Muscle layer of colon (tissue), 2 donors: ENCODE data around the gene GRIN3B.

Experiments
- H3K27ac ChIP-seq: one replicate; pipeline ENCODE4 v1.7.0; 2013; ENCODE audit warnings: low read depth, mild to moderate bottlenecking, low read length, moderate library complexity
- H3K27me3 ChIP-seq, 2 donors: one replicate each; pipeline ENCODE4 v1.7.0; 2013; ENCODE audit warnings: low read length in 2 of 2, mild to moderate bottlenecking in 2 of 2; ENCODE audit not compliant: insufficient read depth in 2 of 2, control insufficient read depth in 1 of 2
- H3K36me3 ChIP-seq: one replicate; pipeline ENCODE4 v1.7.0; 2013; ENCODE audit warnings: mild to moderate bottlenecking, low read length; ENCODE audit not compliant: insufficient read depth
- H3K4me1 ChIP-seq: one replicate; pipeline ENCODE4 v1.7.0; 2013; ENCODE audit warnings: mild to moderate bottlenecking, low read length; ENCODE audit not compliant: insufficient read depth
- H3K4me3 ChIP-seq, 2 donors: one replicate each; pipeline ENCODE4 v1.7.0; 2013; ENCODE audit warnings: low read length in 2 of 2, low read depth in 1 of 2, mild to moderate bottlenecking in 1 of 2, moderate library complexity in 1 of 2
- H3K9ac ChIP-seq: one replicate; pipeline ENCODE4 v1.7.0; 2013; ENCODE audit warnings: low read length
- H3K9me3 ChIP-seq: one replicate; pipeline ENCODE4 v1.7.0; 2013; ENCODE audit warnings: mild to moderate bottlenecking, low read length
- donor health status: abdominal sarcoma.
- donor health status: Adenocarcinoma of cecum.

The GRIN3B gene

DNA sequence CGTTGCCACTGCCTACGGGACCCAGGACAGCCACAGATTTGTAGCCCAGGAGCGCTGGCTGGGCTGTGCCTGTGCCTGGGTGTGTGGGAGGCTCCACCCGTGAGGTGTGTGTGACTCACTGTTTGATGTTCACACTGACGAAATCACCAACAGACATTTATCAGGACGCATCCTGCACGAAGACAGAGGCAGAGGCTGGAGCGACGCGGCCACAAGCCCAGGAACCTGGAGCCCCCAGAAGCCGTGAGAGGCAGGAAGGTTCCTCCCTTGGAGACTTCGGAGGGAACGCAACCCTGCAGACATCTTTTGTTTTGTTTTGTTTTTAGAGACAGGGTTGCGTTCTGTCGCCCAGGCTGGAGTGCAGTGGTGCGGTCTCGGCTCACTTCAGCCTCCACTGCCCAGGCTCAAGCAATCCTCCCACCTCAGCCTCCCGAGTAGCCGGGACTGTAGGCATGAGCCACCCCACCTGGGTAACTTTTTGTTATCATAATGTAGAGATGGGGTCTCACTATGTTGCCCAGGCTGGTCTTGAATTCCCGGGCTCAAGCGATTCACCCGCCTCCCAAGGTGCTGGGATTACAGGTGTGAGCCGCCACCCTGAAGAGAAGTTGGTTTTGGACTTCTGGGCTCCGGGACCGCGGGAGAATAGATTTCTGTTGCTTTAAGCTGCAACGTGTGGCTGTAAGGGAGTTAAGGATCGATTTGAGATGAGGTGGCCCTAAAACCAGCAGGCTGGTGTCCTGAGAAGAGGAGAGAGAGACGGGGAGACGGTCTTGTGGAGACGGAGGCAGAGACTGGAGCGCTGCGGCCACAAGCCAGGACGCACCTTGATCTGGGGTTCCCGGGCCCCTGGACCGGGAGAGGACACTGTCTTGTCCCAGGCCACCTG, 41.0 kb upstream of the GRIN3B start:
- H3K4me1 ChIP-seq = no peaks in the 10 kb centered on the region
- H3K27ac ChIP-seq = no peak overlapping the region
- H3K9ac ChIP-seq = no peak overlapping the region
- no peaks in the 10 kb centered on the region for H3K36me3 ChIP-seq
- H3K4me3 ChIP-seq = no peak overlapping the region
- H3K9me3 ChIP-seq = no peaks in the 10 kb centered on the region
- H3K27me3 ChIP-seq = no peaks in the 10 kb centered on the region

DNA sequence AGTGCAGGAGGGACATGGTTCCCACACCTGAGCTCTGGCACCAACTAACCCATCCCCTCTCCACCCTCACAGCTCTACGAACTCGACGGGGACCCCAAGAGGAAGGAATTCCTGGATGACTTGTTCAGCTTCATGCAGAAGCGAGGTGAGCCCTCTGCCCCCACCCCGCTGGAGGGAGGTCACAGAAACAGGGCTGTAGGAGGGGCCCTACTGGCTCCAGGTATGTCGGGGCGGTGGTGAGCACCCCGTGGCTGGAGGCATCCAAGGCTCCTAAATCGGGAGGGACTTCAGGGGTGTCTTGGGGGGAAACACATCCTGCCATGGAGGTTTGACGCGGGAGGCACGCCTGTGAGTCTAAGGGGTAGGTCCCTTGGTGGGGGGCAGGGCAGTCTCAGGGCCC, 40.2 kb upstream of the GRIN3B start:
- Histone ChIP-seq H3K9ac (no peak overlapping the region), H3K27ac (no peak overlapping the region), H3K27me3 (no peaks in the 10 kb centered on the region), H3K36me3 (peaks cover 3% of the 10 kb centered on the region), H3K9me3 (no peaks in the 10 kb centered on the region), H3K4me3 (no peak overlapping the region), H3K4me1 (no peaks in the 10 kb centered on the region)

DNA sequence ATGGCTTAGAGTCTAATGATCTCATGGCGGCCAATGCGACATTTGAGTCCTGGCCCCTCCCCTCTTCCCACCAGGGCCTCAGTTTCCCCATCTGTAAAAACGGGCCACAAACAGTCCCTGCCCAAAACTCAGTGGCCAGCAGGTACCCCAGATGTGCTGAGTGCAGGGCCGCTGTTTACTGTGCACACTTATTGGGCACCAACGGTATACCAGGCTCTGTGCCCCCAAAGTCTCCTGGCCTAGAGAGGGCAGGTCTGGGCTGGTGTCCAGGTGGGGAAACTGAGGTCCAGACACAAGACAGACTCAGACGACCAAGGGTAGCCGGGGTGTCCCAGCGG, 39.6 kb upstream of the GRIN3B start:
- Histone ChIP-seq H3K27me3 (no peaks in the 10 kb centered on the region), H3K9ac (no peak overlapping the region), H3K27ac (no peak overlapping the region), H3K9me3 (no peaks in the 10 kb centered on the region), H3K4me1 (no peaks in the 10 kb centered on the region), H3K4me3 (no peak overlapping the region), H3K36me3 (peaks cover 8% of the 10 kb centered on the region)

DNA sequence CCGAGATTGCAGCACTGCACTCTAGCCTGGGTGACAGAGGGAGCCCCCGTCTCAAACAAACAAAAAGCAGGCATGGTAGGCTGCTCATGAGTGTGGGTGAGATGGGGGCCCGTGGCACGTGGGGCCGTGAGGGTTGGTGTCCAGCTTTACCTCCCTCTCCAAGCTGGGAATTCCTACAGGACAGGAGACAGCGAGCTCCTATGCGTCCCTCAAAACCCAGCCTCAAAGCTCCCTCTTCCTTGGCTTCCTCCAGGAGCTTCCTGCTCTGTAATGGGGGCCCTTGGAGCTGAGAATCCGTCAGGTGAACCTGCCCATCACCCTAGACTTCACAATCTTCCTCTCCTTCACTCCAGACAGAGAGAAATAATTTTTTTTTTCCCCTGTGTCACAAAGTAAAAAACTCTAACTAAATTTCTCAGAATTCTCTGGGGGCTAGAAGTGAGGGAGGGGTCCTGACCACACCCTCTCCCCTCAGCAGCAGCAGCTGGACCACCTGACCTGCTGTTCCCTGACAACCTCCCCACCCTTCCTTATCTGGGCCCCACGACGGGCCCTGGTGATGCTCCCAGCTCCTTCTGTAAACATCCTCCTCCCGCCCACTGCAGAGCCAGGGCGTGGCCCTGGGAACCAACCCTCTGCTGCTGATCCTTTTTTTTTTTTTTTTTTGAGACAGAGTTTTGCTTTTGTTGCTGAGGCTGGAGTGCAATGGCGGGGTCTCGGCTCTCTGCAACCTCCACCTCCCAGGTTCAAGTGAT, 38.2 kb upstream of the GRIN3B start:
- peaks cover 12% of the 10 kb centered on the region for H3K36me3 ChIP-seq

DNA sequence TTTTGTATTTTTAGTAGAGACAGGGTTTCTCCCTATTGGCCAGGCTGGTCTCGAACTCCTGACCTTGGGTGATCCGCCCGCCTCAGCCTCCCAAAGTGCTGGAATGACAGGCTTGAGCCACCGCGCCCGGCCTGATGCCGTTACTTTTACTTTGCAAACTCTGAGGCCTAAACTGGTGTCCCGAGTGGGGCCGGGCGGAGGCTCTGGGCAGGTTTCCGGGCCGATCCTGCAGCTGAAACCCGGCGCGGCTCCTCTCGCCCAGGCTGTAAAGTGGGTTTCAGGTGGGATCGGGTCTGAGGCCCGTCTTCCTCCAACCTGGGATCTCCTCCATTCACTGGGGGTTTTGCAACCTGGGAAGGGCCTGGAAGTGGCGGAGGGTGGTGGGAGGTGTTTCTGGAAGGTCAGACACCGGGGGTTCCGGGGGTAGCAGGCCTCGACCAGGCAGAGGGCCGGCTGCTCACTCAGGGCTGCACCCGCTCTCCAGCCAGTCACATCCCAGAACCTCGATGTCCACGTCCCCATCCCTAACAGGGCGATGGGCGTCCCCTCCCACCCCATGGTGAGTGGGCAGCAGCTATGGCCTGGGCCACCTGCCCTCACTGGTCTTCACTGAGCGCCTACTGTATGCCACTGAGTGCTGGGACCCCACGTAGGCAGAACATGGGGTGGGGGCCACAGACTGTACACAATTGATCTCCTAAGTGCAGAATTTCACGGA, 37.4 kb upstream of the GRIN3B start:
- H3K9me3 ChIP-seq = no peaks in the 10 kb centered on the region
- H3K4me3 ChIP-seq = no peak overlapping the region
- no peak overlapping the region for H3K9ac ChIP-seq
- no peaks in the 10 kb centered on the region for H3K4me1 ChIP-seq
- H3K27ac ChIP-seq = no peak overlapping the region
- no peaks in the 10 kb centered on the region for H3K27me3 ChIP-seq
- peaks cover 12% of the 10 kb centered on the region for H3K36me3 ChIP-seq

More for the DNA sequence above, 38.2 kb upstream of the GRIN3B start:
- Histone ChIP-seq H3K9me3 (no peaks in the 10 kb centered on the region), H3K27me3 (no peaks in the 10 kb centered on the region), H3K4me1 (no peaks in the 10 kb centered on the region), H3K4me3 (no peak overlapping the region), H3K9ac (no peak overlapping the region), H3K27ac (no peak overlapping the region)

DNA sequence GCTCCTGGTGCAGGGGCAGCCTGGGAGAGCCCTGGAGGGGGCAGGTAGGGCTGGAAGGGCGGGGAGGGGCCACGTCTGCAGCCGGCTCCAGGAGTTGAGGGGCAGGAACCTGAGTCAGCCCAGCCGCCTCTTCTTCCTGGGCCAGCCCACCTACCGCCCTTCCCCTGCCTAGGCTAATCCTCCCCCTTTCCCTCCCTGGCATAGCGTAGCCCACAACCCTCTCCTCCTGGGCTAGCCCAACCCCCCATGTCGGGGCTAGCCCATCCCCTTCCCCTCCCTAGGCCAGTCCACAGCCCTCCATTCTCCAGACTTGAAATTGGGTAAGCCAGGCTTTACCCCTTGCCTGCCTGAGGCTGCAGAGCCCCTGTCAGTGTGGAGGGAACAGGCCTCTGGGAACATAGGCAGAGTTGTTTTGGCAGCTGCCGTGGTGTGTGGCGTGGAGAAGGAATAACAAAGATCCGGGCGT, 36.7 kb upstream of the GRIN3B start:
- Histone ChIP-seq H3K27ac (no peak overlapping the region), H3K4me3 (no peak overlapping the region), H3K9ac (no peak overlapping the region), H3K4me1 (no peaks in the 10 kb centered on the region), H3K9me3 (no peaks in the 10 kb centered on the region), H3K27me3 (no peaks in the 10 kb centered on the region), H3K36me3 (peaks cover 15% of the 10 kb centered on the region)

DNA sequence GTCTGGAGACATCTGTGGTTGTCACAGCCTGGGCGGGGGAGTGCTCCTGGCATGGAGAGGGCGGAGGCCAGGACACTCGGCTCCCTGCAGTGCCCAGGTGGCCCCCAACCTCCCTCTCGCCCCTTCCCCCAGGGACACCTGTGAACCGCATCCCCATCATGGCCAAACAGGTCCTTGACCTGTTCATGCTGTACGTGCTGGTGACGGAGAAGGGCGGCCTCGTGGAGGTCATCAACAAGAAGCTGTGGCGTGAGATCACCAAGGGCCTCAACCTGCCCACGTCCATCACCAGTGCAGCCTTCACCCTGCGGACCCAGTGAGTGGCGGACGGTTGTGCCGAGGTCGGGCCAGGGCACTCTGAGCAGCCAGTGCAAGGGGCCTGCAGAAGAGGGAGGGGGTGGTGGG, 36.1 kb upstream of the GRIN3B start:
- Histone ChIP-seq H3K27me3 (no peaks in the 10 kb centered on the region), H3K27ac (no peak overlapping the region), H3K9ac (no peak overlapping the region), H3K4me3 (no peak overlapping the region), H3K4me1 (no peaks in the 10 kb centered on the region), H3K9me3 (no peaks in the 10 kb centered on the region), H3K36me3 (peaks cover 18% of the 10 kb centered on the region)

DNA sequence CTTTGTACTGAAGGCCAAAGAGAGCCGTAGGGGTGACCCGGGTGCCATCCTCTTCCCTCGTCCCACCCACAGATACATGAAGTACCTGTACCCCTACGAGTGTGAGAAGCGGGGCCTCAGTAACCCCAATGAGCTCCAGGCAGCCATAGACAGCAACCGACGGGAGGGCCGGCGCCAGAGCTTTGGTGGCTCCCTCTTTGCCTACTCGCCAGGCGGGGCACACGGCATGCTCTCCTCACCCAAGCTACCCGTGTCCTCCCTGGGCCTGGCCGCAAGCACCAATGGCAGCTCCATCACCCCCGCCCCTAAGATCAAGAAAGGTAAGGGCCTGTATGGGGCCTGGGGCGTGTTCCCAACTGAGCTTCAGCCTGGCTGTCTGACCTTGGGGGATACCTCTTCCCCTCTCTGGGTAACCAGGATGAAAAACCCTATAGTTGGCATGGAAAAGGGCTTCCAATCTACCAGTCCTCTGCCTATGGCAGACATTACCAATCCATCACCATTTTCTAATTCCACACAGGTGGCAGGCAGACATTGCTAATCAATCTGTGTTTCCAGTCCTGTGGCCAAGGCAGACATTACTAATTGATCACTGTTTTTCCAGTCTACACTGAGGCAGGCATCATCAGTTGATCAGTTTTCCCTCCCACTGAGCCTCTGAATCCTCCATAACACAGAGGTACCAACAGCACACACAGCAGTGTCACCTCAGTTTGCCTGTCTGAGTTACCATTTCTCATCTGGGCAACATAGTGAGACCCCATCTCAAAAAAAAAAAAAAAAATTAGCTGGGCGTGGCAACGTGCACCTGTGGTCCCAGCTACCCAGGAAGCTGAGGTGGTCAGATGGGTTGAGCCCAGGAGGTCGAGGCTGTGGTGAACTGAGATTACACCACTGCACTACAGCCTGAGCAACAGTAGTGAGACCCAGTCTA, 35.2 kb upstream of the GRIN3B start:
- Histone ChIP-seq H3K27me3 (no peaks in the 10 kb centered on the region), H3K4me3 (no peak overlapping the region), H3K4me1 (no peaks in the 10 kb centered on the region), H3K9me3 (no peaks in the 10 kb centered on the region), H3K27ac (no peak overlapping the region), H3K9ac (no peak overlapping the region), H3K36me3 (peaks cover 18% of the 10 kb centered on the region)

DNA sequence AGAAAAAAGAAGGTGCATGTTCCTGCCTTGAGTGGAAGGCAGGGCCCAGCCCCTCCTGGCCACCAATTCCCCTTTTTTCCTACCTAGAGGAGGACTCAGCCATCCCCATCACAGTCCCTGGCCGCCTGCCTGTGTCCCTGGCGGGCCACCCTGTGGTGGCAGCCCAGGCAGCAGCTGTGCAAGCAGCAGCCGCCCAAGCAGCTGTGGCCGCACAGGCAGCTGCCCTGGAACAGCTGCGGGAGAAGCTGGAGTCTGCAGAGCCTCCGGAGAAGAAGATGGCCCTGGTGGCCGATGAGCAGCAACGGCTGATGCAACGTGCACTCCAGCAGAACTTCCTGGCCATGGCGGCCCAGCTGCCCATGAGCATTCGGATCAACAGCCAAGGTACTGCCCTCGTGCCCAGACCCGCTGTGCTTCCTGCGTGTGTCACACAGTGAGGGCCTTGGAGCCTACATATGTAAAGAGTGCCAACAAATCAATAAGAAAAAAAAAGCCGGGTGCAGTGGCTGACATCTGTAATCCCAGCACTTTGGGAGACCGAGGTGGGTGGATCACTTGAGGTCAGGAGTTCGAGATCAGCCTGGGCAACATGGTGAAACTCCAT, 33.6 kb upstream of the GRIN3B start:
- H3K4me3 ChIP-seq = no peak overlapping the region

DNA sequence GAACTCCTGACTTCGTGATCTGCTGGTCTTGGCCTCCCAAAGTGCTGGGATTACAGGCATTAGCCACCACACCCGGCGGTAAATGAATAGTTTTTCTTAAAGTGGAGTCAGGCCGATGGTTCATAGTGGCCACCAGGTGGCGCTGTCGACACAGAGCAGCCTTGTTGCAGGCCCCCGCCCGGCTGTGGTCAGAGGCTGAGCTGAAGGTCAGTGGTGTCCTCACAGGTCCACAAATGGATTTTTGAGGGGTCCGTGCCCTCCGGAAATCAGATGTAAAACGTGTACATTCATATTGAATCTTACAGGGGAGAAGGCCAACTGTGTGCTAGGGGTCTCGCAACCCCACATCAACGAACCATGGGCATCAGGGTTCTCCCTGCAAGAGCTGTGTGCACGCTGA, 29.5 kb upstream of the GRIN3B start:
- H3K27me3 ChIP-seq = no peaks in the 10 kb centered on the region
- peaks cover 7% of the 10 kb centered on the region for H3K9me3 ChIP-seq
- H3K36me3 ChIP-seq = peaks cover 17% of the 10 kb centered on the region
- no peak overlapping the region for H3K4me3 ChIP-seq
- no peaks in the 10 kb centered on the region for H3K4me1 ChIP-seq
- H3K9ac ChIP-seq = no peak overlapping the region
- no peak overlapping the region for H3K27ac ChIP-seq

More for the DNA sequence above, 33.6 kb upstream of the GRIN3B start:
- Histone ChIP-seq H3K4me1 (no peaks in the 10 kb centered on the region), H3K36me3 (peaks cover 25% of the 10 kb centered on the region), H3K27me3 (no peaks in the 10 kb centered on the region), H3K9me3 (peaks cover 7% of the 10 kb centered on the region), H3K9ac (no peak overlapping the region), H3K27ac (no peak overlapping the region)
